NCI-H526 (cell line): ENCODE measurements around the gene UHRF1.
A peak's percentile ranks its signal among the peaks of the same experiment; 100 is the strongest.
"Not testable (repeated sequence)": the region's sequence is repeated elsewhere in the genome, so short reads cannot be mapped to it uniquely, and the experiment has no call there.

Source experiments
- DNase-seq, 2 experiments: peaks; one replicate each; lab custom pipeline; 2025; lab: John Stamatoyannopoulos, UW

UHRF1 gene

DNA sequence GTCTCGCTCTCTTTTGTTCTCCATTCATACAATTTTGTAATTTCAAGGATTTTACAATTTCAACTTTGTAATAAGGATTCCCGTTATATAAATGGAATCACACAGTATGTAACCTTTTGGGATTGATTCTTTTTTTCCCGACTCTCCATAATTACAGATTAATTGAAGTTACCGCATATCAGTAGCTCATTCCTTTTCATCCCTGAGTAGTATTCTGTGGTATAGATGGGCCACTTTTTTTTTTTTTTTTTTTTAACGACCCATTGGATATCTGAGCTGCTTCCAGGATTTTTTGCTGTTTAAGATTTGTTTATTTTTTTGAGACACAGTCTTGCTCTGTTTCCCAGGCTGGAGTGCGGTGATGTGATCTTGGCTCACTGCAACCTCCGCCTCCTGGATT is 27.8 kb downstream of the UHRF1 start:
- no peak for DNase-seq

DNA sequence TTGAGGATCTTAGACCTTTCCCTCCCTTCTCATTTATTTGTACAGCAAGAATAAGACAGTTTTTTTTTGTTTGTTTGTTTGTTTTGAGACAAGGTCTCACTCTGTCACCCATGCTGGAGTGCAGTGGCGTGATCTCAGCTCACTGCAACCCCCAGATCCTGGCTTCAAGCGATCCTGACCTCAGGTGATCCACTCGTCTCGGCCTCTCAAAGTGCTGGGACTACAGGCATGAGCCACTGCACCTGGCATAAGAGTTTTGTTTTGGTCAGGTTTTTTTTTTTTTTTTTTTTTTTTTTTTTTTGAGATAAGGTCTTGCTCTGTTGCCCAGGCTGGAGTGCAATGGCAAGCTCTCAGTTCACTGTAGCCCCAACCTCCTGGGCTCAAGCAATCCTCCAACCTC is 29.2 kb downstream of the UHRF1 start:
- DNase-seq, result not testable (repeated sequence)

DNA sequence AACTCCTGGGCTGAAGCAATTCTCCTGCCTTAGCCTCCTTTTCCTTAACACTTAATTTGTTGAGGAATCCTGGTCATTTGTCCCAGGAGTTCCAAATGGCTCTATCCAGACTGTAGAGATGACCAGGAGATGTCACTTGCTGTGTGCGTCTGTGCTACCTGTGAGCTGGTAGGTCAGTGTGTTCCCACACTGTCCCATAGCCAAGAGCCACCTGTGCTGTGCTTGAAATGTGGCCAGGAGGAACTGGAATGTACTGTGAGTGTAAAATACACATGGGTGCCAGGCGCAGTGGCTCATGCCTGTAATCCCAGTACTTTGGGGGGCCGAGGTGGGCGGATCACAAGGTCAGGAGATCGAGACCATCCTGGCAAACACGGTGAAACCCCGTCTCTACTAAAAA is 30.2 kb downstream of the UHRF1 start:
- DNase-seq, result no peak

DNA sequence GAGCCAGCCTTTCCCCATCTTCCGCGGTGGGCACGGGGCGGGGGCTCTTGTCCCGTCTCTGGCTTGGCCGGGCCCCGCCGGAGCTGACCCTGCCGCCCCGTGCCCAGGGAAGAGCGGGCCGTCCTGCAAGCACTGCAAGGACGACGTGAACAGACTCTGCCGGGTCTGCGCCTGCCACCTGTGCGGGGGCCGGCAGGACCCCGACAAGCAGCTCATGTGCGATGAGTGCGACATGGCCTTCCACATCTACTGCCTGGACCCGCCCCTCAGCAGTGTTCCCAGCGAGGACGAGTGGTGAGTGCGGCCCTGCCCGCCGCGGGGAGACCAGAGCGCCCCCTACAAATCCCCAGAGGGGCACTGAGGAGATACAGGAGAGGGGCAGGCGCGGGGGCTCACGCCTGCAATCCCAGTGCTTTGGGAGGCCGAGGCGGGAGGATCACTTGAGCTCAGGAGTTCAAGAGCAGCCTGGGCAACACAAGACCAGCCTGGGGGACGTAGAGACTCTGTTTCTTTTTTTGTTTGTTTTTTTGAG is 32.4 kb downstream of the UHRF1 start:
- not testable (repeated sequence) for DNase-seq

DNA sequence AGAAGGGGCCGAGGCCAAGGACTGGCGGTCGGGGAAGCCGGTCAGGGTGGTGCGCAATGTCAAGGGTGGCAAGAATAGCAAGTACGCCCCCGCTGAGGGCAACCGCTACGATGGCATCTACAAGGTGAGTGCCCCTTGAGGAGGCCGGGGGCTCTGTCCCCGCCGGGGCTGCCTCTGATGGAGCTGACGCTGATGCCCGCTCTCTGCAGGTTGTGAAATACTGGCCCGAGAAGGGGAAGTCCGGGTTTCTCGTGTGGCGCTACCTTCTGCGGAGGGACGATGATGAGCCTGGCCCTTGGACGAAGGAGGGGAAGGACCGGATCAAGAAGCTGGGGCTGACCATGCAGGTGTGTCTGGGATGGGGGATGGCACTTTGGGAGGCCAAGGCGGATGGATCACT is 41.3 kb downstream of the UHRF1 start:
- not testable (repeated sequence) for DNase-seq

DNA sequence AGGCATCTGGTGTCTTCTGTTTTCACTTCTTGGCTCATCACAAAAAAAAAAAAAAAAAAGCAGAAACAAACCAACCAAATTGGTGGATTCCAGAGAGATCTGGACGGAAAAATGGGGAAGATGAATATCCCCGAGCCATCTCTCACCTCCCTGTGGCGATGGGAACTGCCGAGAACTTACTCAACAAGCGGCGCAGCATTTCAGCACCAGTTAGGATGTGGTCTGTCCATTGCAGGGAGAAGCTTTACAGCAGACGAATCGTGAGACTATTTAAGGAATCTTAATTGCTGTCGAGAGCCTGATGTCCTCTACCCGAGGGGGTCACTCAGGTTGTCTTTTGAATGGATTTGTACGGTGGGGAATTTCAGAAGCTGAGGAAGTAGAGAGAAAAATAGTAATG is 42.4 kb downstream of the UHRF1 start:
- no peak for DNase-seq

DNA sequence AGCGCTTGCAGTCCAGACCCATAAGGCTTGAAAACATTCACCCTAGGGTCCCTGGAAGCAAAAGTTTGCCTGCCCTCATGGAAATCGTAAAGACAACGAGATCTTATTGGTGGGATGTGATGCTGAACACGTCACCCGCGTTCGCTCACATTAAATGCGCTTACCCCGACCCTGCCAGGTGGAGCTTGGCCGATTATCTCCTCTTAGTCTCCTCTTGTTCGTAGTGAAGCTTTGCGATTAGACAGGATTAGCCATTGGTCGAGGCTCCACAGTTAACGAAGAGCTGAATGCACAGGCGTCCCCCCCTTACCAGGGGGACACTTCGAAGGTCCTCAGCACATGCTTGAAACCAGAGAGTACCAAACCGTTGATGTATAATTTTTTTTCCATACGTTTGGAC is 43.6 kb downstream of the UHRF1 start:
- no peak for DNase-seq

DNA sequence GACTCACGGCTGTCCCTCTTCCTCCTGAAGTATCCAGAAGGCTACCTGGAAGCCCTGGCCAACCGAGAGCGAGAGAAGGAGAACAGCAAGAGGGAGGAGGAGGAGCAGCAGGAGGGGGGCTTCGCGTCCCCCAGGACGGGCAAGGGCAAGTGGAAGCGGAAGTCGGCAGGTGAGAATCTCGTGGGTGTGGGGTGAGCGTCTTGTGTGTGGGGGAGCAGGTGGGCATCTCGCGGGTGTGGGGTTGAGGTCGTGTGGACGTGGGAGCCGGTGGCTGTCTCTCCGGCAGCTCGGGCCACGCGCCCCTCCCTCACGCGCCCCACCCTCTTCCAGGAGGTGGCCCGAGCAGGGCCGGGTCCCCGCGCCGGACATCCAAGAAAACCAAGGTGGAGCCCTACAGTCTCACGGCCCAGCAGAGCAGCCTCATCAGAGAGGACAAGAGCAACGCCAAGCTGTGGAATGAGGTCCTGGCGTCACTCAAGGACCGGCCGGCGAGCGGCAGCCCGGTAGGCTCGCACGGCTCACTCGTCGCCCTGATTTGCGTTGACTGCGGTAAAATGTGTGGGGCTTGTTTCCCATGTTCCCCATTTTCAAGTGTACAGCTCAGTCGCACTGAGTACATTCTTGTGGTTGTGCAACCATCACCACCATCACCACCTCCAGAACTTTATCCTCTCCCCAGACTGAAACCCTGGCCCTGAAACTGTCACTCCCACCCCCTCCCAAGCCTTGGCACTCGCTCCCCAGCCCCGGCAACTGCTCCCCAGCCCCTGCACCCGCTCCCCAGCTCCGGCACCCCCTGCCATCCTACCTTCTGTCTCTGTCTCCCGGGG is 45.2 kb downstream of the UHRF1 start:
- not testable (repeated sequence) for DNase-seq

DNA sequence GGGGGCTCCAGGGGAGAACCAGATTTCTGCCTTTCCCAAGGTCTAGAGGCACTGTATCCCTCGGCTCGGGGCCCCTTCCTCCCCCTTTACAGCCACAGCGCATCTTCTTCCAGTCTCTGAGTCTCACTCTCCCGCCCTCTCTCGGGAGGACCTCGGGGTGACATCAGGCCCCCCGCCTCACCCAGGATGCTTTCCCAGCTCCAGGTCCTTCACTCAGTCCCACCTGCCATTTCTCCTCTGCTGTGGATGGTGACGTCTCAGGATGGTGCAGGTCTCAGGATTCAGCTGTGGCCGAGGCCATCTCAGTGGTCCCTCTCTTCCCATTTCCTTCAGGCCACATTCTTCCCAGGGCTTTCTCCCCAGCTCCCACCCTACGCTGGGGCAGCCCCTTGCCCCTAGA is 46.0 kb downstream of the UHRF1 start:
- DNase-seq, result no peak

DNA sequence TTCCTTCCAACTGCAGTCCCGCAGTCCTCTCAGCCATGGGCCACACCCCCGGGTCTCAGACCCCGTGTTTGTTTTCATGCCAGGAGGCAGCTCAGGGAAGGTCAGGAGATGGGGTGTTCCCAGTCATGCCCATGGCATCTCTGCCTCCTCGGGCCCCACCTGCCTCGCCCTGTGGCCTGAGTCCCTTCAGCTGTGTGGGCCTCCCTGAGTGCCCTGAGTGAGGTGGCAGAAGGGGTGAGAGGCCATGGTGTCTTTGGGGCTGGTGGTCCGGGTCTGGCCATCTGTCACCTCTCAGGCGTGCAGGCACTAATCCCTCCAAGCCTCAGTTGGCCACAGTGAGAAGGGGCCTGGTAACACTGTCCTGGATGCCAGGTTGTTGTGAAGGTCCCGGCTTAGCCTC is 48.7 kb downstream of the UHRF1 start:
- no peak for DNase-seq

DNA sequence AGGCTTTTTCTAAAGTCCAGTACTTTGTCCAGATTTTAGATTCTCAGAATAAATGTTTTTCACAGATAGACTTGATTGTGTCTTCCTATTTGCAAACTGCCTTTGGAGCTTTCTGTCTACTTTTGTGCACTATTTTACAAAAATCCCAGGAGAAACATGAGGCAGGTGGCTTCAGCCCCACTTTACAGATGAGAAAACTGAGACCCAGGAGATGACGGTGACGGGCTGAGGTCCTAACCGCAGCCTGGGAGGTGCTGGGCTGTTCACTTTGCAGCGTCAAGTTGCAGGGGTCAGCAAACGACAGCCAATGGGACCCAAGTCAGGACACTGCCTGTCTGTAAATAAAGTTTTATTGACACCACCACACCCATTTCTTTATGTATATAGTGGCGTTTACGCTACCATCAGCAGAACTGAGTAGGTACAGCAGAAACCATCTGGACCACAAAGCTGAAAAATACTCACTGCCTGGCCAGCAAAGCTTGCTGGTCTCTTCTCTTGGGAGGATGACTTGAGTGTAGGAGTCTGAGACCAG is 52.9 kb downstream of the UHRF1 start:
- DNase-seq, result no peak

DNA sequence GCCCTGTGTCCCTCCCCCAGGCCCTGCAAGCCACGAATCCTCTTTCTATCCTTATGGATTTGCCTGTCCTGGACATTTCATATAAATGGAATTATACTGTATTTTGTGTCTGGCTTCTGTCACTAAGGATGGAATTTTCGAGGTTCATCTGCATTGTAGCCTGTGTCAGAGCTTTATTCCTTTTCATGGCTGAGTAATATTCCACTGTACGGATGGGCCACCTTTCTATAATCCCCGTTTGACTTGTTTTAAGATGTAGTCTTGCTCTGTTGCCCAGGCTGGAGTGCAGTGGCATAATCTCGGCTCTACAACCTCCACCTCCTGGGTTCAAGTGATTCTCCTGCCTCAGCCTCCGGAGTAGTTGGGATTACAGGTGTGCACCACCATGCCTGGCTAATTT is 55.8 kb downstream of the UHRF1 start:
- no peak for DNase-seq

DNA sequence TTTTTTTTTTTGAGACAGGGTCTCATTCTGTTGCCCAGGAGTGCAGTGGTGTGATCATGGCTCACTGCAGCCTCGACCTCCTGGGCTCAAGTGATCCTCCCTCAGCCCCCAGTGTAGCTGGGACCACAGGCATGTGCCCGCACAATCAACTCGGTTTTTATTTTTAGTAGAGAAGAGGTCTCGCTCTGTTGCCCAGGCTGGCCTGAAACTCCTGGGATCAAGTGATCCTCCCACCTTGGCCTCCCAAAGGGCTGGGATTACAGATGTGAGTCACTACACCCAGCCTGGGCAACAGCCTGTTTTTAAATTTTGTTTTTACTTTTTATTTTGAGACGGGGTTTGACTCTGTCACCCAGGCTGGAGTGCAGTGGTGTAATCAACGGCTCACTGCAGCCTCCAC is 57.3 kb downstream of the UHRF1 start:
- no peak for DNase-seq

DNA sequence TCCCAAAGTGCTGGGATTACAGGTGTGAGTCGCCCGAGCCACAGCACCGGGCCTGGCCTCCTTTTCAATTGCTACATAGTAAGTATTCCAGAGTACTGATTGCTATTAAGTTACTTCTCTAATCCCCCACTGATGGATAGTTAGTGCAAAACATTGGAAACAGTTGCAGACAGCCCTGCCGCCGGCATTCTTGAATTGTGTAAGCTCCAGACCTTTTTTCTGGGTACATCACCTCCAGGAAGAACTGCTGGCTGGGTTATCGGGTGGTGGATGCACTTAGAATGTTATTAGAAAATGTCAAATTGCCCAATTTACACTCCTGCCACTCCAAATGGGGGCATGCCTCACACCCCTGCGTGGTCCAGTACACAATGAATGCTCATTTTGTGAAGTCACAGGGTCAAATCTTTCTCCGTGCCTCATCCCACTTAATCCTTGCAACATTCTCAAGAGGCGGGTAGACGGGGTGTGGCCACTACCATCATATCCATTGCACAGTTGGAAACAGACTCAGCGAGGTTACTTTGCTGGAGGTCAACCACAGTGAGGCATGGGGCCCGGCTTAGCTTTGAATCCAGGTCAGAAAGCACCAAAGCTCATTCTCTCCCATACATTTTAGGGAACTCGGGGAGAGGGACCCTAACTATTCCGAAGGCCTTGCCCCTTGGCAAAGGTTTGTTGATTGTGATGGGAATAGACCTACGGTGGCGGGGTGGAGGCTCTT is 58.6 kb downstream of the UHRF1 start:
- no peak for DNase-seq

DNA sequence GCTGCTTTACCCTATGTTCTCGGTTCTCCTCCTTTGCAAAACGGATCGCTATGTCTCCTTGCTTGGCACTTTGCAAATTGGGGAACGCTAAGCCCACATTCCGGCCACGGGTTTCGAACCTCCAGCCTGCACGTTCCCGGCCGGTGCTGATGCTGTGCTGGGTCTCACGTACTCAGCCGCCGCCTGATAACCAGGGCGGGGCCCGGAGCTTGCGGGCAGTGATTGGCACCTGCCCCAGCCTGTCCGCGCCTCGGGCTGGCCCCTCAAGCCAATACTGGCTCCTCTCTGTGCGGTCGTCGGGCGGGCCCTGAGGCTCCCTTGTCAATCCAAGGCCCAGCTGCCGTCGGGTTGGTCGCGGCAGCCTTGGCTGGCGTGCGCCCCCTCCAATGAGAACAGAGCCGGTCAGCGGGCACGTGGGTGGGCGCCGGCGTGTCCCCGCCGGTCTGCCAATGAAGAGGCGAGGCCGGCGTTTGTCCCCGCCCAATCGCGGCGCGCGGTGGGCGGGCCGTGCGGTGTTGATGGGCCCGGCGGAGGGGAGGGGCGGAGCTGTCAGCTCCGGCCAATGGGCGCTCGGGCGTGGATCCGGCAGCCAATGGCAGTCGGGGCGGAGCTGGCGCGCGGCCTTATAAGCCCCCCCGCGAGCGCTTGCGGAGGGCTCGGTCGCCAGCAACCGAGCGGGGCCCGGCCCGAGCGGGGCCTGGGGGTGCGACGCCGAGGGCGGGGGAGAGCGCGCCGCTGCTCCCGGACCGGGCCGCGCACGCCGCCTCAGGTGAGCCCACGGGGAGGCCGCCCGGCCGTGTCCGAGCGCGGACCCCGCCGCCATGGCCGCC is 59.4 kb downstream of the UHRF1 start, which contains the start of gene KDM4B:
Gene KDM4B, plus strand, starts transcription at position 652 of the 830 bp plus-strand sequence. CDS start 63,778 bp downstream, outside the sequence.
- DNase-seq, result peak; percentile 94 to 97

DNA sequence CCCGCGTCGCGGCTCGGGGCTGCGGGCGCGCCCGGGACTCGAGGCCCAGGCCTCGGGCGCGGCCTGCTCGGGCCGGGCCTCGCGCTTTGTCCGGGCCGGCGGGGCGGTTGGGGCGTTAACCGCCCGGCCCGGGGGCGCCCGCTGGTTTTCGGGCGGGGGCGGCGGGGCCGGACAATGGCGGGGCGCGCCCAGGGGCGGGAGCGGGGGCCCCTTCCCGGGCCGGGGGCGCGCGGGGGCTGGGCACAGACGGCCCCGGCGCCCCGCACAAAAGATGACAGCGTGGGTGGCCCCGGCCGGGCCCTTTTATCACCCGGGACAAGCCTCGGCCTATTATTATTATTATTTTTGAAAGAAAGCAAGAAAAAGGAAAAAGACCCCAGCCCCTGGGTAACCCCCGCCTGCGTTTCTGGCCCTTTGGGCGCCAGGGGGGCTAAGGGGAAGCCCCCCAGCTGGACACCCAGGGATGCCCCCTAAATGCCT is 60.0 kb downstream of the UHRF1 start:
- DNase-seq, result no peak

DNA sequence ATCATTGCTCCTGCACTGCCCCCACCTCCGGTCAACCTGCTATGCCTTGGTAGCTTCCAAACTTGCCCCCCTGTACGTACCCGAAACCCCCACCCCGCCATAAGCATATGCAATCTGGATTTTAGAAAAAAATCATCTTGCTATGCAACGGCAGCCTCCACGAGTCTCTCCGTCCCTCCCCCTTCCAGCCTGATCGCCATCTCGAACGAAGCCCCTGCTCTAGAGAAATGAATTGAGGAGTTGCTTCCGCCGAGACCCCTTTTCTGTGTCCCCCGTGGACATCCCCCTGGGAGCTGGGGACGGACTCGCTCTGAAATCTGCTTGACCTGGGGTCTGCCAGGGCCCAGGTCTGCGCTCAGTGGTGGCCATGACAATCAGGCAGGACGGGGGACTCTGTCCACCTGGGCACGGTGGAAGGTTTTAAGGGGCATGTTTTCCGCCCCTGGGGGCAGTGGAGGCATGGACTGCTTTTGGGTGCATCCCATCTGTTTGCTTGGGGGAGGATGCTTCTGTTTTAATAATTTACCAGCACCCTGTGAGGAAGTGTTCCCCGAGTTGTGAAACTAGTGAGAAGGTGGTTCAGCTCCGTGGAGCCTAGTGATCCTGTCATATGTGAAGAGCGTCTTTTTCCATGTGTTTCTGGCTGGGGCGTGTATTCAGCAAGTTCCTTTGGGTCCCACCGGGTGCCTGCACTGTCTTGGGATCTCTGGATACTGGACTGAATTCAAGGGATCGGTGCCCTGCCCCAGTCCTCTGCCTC is 60.7 kb downstream of the UHRF1 start:
- no peak for DNase-seq

DNA sequence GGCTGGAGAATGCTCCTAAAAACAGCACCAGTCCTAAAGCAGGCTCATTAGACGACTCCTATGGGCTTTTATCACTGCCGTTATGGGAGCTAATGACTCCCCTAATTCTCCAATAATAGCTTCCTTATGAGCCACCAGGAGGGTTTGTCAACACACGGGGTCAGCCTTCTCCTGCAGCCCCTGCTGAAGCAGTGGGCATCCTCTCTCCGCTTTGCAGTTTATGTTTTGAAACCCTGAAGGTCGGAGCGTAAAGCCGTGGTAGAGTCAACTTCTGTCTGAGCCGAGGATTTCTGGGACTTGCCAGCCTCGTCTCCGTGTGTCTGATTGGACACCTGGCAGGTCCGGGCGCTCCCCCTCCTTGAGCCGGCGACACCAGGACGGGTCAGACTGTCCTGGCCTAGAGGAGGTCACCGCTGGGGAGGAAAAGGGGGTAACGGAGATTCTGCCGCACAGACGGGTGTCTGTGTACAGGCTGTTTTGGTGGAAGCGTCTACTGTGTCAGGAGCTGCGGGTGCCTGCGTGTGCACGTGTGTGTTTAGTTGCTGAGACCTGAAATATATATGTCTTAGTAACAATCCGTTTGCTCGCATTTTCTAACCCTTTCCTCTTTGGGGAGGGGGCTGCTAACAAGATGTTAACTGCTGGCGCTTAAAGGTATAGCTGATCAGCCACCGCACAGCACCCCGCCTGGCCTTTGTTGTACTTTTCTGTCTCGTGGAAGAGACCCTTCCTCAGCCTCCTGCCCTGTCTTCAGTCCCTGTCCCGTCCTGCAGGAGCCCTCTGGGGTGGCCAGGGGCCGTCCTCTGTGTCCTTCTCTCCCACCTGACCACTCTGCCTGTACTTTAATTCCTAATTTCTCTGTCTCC is 61.5 kb downstream of the UHRF1 start:
- DNase-seq, result no peak

DNA sequence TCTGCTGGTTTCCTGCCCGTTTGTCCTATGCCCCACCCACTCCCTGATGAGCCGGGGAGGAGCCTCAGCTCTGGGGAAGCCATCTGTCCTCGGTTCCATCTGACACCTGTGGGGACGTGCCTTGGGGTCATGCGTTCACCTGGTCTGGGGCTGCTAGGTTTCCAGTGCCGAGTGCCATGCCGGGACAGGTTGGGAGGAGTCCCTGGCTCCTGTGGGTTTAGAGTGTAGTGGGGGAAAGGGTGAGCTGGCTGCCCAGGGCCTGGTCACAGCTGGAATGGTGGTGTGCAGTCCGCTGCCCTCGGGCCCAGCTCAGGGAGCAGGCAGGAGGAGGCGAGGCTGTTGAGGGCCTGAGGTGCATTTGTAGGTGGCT is 62.1 kb downstream of the UHRF1 start:
- peak in 1 of 2 experiments; percentile 48 for DNase-seq
